Cardiac muscle cell (in vitro differentiated cells and primary cell): ENCODE data around the gene GADD45GIP1. TPM values are rescaled to one million over a fixed set of nuclear protein-coding genes. Genes with fewer than 3 reads are reported as not detected.
A peak's percentile ranks its signal among the peaks of the same experiment; 100 is the strongest.

ENCODE experiments used
- DNase-seq, 2 donors: peaks; one replicate each; pipeline versions ENCODE4 v3.0.0 to v3.0.0-alpha.2; 2010 to 2017; ENCODE audit warnings: low read depth in 1 of 2, low spot score in 1 of 2
- H3K27ac ChIP-seq: fragments of 200-600 bp; sonication (generic); 2 replicates; pipeline ENCODE4 v1.5.1; 2016
- H3K27me3 ChIP-seq: fragments of 200-600 bp; sonication (generic); 2 replicates; pipeline ENCODE4 v1.6.0; 2016; ENCODE audit warnings: control low read depth
- H3K36me3 ChIP-seq: fragments of 200-600 bp; sonication (generic); 2 replicates; pipeline ENCODE4 v1.5.1; 2016; ENCODE audit warnings: control low read depth
- H3K4me1 ChIP-seq: fragments of 200-600 bp; sonication (generic); 2 replicates; pipeline ENCODE4 v1.8.1; 2017; ENCODE audit warnings: low read depth, mild to moderate bottlenecking, mixed run types
- H3K4me3 ChIP-seq: fragments of 200-600 bp; sonication (generic); 2 replicates; pipeline ENCODE4 v1.5.1; 2016; ENCODE audit warnings: mild to moderate bottlenecking
- H3K9me3 ChIP-seq: fragments of 200-600 bp; sonication (generic); 2 replicates; pipeline ENCODE4 v1.5.1; 2017; ENCODE audit warnings: low read depth, mild to moderate bottlenecking, control low read depth
- CTCF ChIP-seq: IDR thresholded peaks from 2 replicates; pipeline ENCODE4 v1.5.1; 2012; ENCODE audit warnings: low read depth, mild to moderate bottlenecking, low read length
- polyA plus RNA-seq: library from polyadenylated mRNA; unstranded; fragments of >200 nt; fragmentation: Nextera tagmentation; extraction: Ambion mirVana; gene quantifications from 2 replicates; pipeline ENCODE4 v1.2.1, GENCODE V29; 2016
- total RNA-seq: library from RNA; depleted of rRNA; stranded (reverse); fragments of >200 nt; gene quantifications from 2 replicates; pipeline ENCODE4 v1.2.3, GENCODE V29; 2016

Gene GADD45GIP1
- total and polyA plus RNA-seq, 2 experiments from 2014 or later: 84.5 to 145 TPM

DNA sequence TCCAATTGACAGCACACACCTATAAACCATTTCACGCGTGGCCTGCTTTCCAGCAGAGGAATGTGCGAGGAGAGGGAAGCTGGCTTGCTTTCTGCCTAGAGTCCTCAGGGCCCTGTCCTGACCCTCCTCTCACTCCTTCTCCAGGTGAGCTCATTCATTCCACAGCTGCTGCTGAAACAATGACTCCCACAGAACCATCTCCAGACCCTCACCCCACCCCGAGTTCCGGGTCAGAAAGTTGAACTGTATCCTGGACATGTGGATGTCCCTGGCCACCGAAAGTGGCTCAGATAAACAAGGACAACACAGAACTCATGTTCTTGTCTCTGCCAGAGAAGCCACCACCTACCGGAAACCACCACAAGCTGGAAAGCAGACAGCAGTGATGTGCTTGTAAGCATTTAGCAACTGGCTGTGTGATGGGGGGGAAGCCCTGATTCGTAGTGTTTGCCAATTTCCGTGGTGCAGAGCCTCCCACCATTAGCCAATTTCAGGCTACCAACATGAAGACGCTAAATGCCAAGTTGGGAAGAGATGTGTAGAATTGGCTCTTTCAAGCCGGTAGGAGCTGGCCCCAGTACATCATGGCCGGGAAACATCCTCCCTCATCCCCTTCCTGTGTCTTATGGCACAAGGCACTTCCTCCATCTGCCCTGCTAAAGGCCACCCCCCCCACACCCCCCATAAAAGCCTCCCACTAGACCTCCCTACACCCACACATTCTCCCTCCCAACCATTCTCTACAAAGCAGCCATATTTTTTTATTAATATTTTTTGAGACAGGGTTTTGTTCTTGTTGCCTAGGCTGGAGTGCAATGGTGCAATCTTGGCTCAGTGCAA, 43.0 kb downstream of the GADD45GIP1 start:
- no peaks in the 10 kb centered on the region for H3K9me3 ChIP-seq
- H3K36me3 ChIP-seq: no peaks in the 10 kb centered on the region
- no peak overlapping the region for H3K27ac ChIP-seq
- H3K27me3 ChIP-seq: no peaks in the 10 kb centered on the region
- TF ChIP-seq CTCF: no peak
- peak in 1 of 2 donors; percentile 75 for DNase-seq
- no peak overlapping the region for H3K4me3 ChIP-seq
- H3K4me1 ChIP-seq: peaks cover 6% of the 10 kb centered on the region

GRCh38 chr19:12913011-12913561, 43.9 kb downstream of the GADD45GIP1 start:
- TF ChIP-seq CTCF: no peak
- DNase-seq: peak; percentile 43 to 91
- H3K4me3 ChIP-seq: no peak overlapping the region

DNA sequence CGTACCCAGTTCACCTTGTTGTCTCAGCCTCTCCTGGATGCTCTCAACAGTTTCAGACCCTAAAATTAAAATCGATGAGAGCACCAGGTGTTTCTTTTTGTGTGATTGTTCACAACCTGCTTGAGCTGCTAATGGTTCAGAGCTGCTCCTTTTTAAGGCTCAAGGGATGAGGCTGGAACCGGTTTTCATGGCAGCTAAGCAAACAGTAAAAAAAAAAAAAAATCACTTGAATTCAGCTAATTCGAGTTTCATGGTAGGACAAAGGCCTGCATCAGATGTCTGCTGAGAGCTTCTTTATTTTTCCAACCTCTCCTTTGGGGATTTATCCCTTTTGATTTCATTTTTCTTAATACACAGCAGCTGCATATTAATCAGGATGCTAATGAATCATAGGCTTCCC, 44.5 kb downstream of the GADD45GIP1 start:
- TF ChIP-seq CTCF: no peak
- no peak overlapping the region for H3K4me3 ChIP-seq
- H3K27ac ChIP-seq: no peak overlapping the region

More at GRCh38 chr19:12913011-12913561, 43.9 kb downstream of the GADD45GIP1 start:
- H3K27ac ChIP-seq: no peak overlapping the region
- H3K36me3 ChIP-seq: no peaks in the 10 kb centered on the region
- no peaks in the 10 kb centered on the region for H3K9me3 ChIP-seq
- H3K27me3 ChIP-seq: no peaks in the 10 kb centered on the region
- peaks cover 6% of the 10 kb centered on the region for H3K4me1 ChIP-seq

GRCh38 chr19:12907166-12907565, 49.9 kb downstream of the GADD45GIP1 start:
- H3K27me3 ChIP-seq: no peaks in the 10 kb centered on the region
- no peak overlapping the region for H3K4me3 ChIP-seq
- no peaks in the 10 kb centered on the region for H3K36me3 ChIP-seq
- no peak for DNase-seq
- no peak overlapping the region for H3K27ac ChIP-seq
- no peaks in the 10 kb centered on the region for H3K9me3 ChIP-seq
- H3K4me1 ChIP-seq: no peaks in the 10 kb centered on the region
- TF ChIP-seq CTCF: no peak

More for the DNA sequence above, 44.5 kb downstream of the GADD45GIP1 start:
- Histone ChIP-seq H3K4me1 (peaks cover 6% of the 10 kb centered on the region), H3K9me3 (no peaks in the 10 kb centered on the region), H3K36me3 (no peaks in the 10 kb centered on the region), H3K27me3 (no peaks in the 10 kb centered on the region)
- no peak for DNase-seq

Other genes with a start within 250 kb of the GADD45GIP1 start
- gene TNPO2, start 233.3 kb downstream of the GADD45GIP1 start, total RNA-seq: 43.4 and 68.6 TPM in 2 replicates
- gene TNPO2, start 233.3 kb downstream of the GADD45GIP1 start, polyA plus RNA-seq: 20.1 and 20.5 TPM in 2 replicates
- gene TRIR, start 222.5 kb downstream of the GADD45GIP1 start, total RNA-seq: 307 and 371 TPM in 2 replicates
- 175 and 218 TPM in 2 replicates for gene TRIR, start 222.5 kb downstream of the GADD45GIP1 start, polyA plus RNA-seq
- 44.8 and 73.6 TPM in 2 replicates for gene GET3, start 219.7 kb downstream of the GADD45GIP1 start, total RNA-seq
- 88.3 and 103 TPM in 2 replicates for gene GET3, start 219.7 kb downstream of the GADD45GIP1 start, polyA plus RNA-seq
- gene BEST2, start 205.4 kb downstream of the GADD45GIP1 start, total RNA-seq: not detected in 2 replicates
- gene BEST2, start 205.4 kb downstream of the GADD45GIP1 start, polyA plus RNA-seq: not detected in 2 replicates
- 28.5 and 54.4 TPM in 2 replicates for gene HOOK2, start 181.7 kb downstream of the GADD45GIP1 start, total RNA-seq
- 31.1 and 41.6 TPM in 2 replicates for gene HOOK2, start 181.7 kb downstream of the GADD45GIP1 start, polyA plus RNA-seq
- 57.6 and 103 TPM in 2 replicates for gene JUNB, start 165.7 kb downstream of the GADD45GIP1 start, total RNA-seq
- 37.2 and 48.3 TPM in 2 replicates for gene JUNB, start 165.7 kb downstream of the GADD45GIP1 start, polyA plus RNA-seq
- gene PRDX2, start 155.4 kb downstream of the GADD45GIP1 start, total RNA-seq: 1,316 and 1,694 TPM in 2 replicates
- gene PRDX2, start 155.4 kb downstream of the GADD45GIP1 start, polyA plus RNA-seq: 1,469 and 1,719 TPM in 2 replicates
- 0.63 TPM in 1 of 2 replicates, not detected in the other for gene THSD8, start 155.2 kb downstream of the GADD45GIP1 start, total RNA-seq
- 15.0 and 19.0 TPM in 2 replicates for gene THSD8, start 155.2 kb downstream of the GADD45GIP1 start, polyA plus RNA-seq
- 20.4 and 29.0 TPM in 2 replicates for gene RNASEH2A, start 150.6 kb downstream of the GADD45GIP1 start, total RNA-seq
- 40.4 and 57.3 TPM in 2 replicates for gene RNASEH2A, start 150.6 kb downstream of the GADD45GIP1 start, polyA plus RNA-seq
- not detected in 2 replicates for gene RTBDN, start 122.6 kb downstream of the GADD45GIP1 start, total RNA-seq
- 0.81 TPM in 1 of 2 replicates, not detected in the other for gene RTBDN, start 122.6 kb downstream of the GADD45GIP1 start, polyA plus RNA-seq
- 3.7 and 7.9 TPM in 2 replicates for gene MAST1, start 118.7 kb downstream of the GADD45GIP1 start, total RNA-seq
- 3.9 and 10.9 TPM in 2 replicates for gene MAST1, start 118.7 kb downstream of the GADD45GIP1 start, polyA plus RNA-seq
- 25.8 and 54.7 TPM in 2 replicates for gene DNASE2, start 75.8 kb downstream of the GADD45GIP1 start, total RNA-seq
- 26.0 and 49.5 TPM in 2 replicates for gene DNASE2, start 75.8 kb downstream of the GADD45GIP1 start, polyA plus RNA-seq
- gene KLF1, start 70.0 kb downstream of the GADD45GIP1 start, total RNA-seq: 0.51 and 2.2 TPM in 2 replicates
- 1.3 and 1.4 TPM in 2 replicates for gene KLF1, start 70.0 kb downstream of the GADD45GIP1 start, polyA plus RNA-seq
- gene GCDH, start 66.1 kb downstream of the GADD45GIP1 start, total RNA-seq: 54.9 and 77.9 TPM in 2 replicates
- 28.5 and 32.6 TPM in 2 replicates for gene GCDH, start 66.1 kb downstream of the GADD45GIP1 start, polyA plus RNA-seq
- 0.53 and 1.1 TPM in 2 replicates for gene SYCE2, start 37.9 kb downstream of the GADD45GIP1 start, total RNA-seq
- gene SYCE2, start 37.9 kb downstream of the GADD45GIP1 start, polyA plus RNA-seq: 2.8 and 3.8 TPM in 2 replicates
- 81.9 and 87.9 TPM in 2 replicates for gene FARSA, start 23.5 kb downstream of the GADD45GIP1 start, total RNA-seq
- gene FARSA, start 23.5 kb downstream of the GADD45GIP1 start, polyA plus RNA-seq: 121 and 133 TPM in 2 replicates
- 615 and 1,390 TPM in 2 replicates for gene CALR, start 18.6 kb downstream of the GADD45GIP1 start, total RNA-seq
- 338 and 856 TPM in 2 replicates for gene CALR, start 18.6 kb downstream of the GADD45GIP1 start, polyA plus RNA-seq
- 157 and 191 TPM in 2 replicates for gene RAD23A, start 11.4 kb downstream of the GADD45GIP1 start, total RNA-seq
- 182 and 225 TPM in 2 replicates for gene RAD23A, start 11.4 kb downstream of the GADD45GIP1 start, polyA plus RNA-seq
- gene DAND5, start 12.4 kb upstream of the GADD45GIP1 start, total RNA-seq: 0.67 TPM in 1 of 2 replicates, not detected in the other
- gene DAND5, start 12.4 kb upstream of the GADD45GIP1 start, polyA plus RNA-seq: 0.07 and 0.09 TPM in 2 replicates
- 0.46 TPM in 1 of 2 replicates, not detected in the other for gene NFIX, start 38.3 kb upstream of the GADD45GIP1 start, total RNA-seq
- 0.80 TPM in 1 of 2 replicates, not detected in the other for gene NFIX, start 38.3 kb upstream of the GADD45GIP1 start, polyA plus RNA-seq
- gene LYL1, start 145.6 kb upstream of the GADD45GIP1 start, total RNA-seq: 5.6 and 6.3 TPM in 2 replicates
- 4.3 and 4.6 TPM in 2 replicates for gene LYL1, start 145.6 kb upstream of the GADD45GIP1 start, polyA plus RNA-seq
- gene TRMT1, start 159.5 kb upstream of the GADD45GIP1 start, total RNA-seq: 45.9 and 48.5 TPM in 2 replicates
- 37.7 and 56.0 TPM in 2 replicates for gene TRMT1, start 159.5 kb upstream of the GADD45GIP1 start, polyA plus RNA-seq
- gene NACC1, start 161.0 kb upstream of the GADD45GIP1 start, total RNA-seq: 75.1 and 93.7 TPM in 2 replicates
- gene NACC1, start 161.0 kb upstream of the GADD45GIP1 start, polyA plus RNA-seq: 9.8 and 13.3 TPM in 2 replicates
- 95.5 and 110 TPM in 2 replicates for gene STX10, start 193.2 kb upstream of the GADD45GIP1 start, total RNA-seq
- 65.2 and 71.1 TPM in 2 replicates for gene STX10, start 193.2 kb upstream of the GADD45GIP1 start, polyA plus RNA-seq
- 60.3 and 110 TPM in 2 replicates for gene IER2, start 193.2 kb upstream of the GADD45GIP1 start, total RNA-seq
- gene IER2, start 193.2 kb upstream of the GADD45GIP1 start, polyA plus RNA-seq: 77.6 and 88.9 TPM in 2 replicates